Peyer's patch (tissue), 4 donors: Measurements from ENCODE around the gene NHERF1. TPM values are rescaled to one million over a fixed set of nuclear protein-coding genes. Genes with fewer than 3 reads are reported as not detected.
A peak's percentile ranks its signal among the peaks of the same experiment; 100 is the strongest.

ENCODE experiments used
- DNase-seq, 3 donors: peaks; one replicate each; pipeline ENCODE4 v3.0.0-alpha.2; 2017 to 2019
- H3K27ac ChIP-seq, 4 donors: fragments of 200-600 bp; sonication (generic); one replicate each; pipeline ENCODE4 v1.5.1; 2016 to 2019
- H3K27me3 ChIP-seq, 2 donors: fragments of 200-600 bp; sonication (generic); one replicate each; pipeline ENCODE4 v1.5.1; 2019
- H3K36me3 ChIP-seq, 3 donors: fragments of 200-600 bp; sonication (generic); one replicate each; pipeline ENCODE4 v1.5.1; 2016 to 2019
- H3K4me1 ChIP-seq, 4 donors: fragments of 200-600 bp; sonication (generic); one replicate each; pipeline ENCODE4 v1.5.1; 2016 to 2019
- H3K4me3 ChIP-seq, 4 donors: fragments of 200-600 bp; sonication (generic); 1 replicate in 3 of 4; 2 replicates in 1 of 4; pipeline ENCODE4 v1.5.1; 2016 to 2019; ENCODE audit warnings: mild to moderate bottlenecking in 1 of 4
- H3K9me3 ChIP-seq, 4 donors: fragments of 200-600 bp; sonication (generic); one replicate each; pipeline ENCODE4 v1.5.1; 2016 to 2019; ENCODE audit warnings: mild to moderate bottlenecking in 1 of 4
- POLR2A ChIP-seq, 2 donors: fragments of 450-650 bp; IDR thresholded peaks; one replicate each; pipeline ENCODE4 v1.5.1; 2017; ENCODE audit warnings: antibody characterized with exemption in 2 of 2, mild to moderate bottlenecking in 2 of 2, moderate library complexity in 2 of 2
- total RNA-seq, 4 donors: library from RNA; depleted of rRNA; stranded (reverse); fragments of >200 nt; gene quantifications; one replicate each; pipeline ENCODE4 v1.1.0, GENCODE V29; 2016
- TF ChIP-seq, protein P1 (sequence below), 6 experiments: fragments of 450-650 bp in 4 of 6; fragments of 200-600 bp in 2 of 6; sonication (generic) in 1 of 6; IDR thresholded peaks; one replicate each; pipeline ENCODE4 v1.5.1; 2017 to 2019; ENCODE audit warnings: antibody characterized with exemption in 6 of 6, mild to moderate bottlenecking in 3 of 6, moderate library complexity in 1 of 6

Gene NHERF1
- total RNA-seq, 4 donors from 2014 or later = 121 to 600 (median 488) TPM

DNA sequence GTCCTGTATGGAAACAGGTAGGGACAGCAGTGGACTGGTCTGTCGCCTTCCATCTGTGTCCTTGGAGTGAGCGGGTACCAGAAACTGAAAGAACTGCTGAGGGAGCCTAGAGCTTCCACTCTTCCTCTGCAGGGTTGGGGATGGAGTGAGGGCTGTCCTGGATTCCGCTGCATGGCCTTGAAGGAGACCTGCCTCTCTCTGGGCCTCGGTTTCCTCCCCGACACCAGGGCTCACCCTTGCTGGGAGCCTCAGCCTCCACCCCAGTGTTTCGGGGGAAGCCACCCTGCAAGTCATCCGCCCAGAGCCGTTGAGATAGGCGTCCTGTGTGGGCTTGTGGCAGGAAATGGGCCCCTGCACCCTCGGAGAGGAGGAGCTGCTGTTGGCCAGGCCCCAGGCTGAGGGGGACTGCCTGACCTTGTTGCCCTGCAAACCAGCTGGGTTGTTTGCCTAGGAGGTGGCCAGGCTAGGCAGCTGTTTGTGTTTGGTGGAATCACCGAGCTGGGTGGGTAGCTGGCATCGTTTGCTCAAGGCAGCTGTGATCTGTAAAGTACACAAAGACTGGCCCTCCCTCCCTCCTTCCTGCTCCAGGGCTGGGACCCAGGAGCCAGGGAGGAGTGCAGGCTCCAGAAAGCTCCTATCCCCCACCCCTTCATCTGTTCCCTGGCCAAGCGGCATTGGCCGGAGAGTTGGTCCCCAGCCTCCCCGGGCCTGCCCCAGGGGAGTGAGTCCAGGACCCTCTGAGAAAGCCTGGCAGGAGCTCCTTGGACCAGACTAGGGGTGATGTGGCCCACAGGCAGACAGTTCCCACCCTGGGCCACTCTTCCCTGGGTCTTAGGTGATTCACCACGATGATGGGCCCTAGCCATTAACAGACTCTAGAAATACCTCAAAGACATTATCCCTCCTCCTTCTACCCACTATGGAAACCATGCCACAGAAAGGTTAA is 10.1 kb upstream of the NHERF1 start:
- peak; percentile 70 to 91 (median 85) for DNase-seq
- TF ChIP-seq, protein P1, sequence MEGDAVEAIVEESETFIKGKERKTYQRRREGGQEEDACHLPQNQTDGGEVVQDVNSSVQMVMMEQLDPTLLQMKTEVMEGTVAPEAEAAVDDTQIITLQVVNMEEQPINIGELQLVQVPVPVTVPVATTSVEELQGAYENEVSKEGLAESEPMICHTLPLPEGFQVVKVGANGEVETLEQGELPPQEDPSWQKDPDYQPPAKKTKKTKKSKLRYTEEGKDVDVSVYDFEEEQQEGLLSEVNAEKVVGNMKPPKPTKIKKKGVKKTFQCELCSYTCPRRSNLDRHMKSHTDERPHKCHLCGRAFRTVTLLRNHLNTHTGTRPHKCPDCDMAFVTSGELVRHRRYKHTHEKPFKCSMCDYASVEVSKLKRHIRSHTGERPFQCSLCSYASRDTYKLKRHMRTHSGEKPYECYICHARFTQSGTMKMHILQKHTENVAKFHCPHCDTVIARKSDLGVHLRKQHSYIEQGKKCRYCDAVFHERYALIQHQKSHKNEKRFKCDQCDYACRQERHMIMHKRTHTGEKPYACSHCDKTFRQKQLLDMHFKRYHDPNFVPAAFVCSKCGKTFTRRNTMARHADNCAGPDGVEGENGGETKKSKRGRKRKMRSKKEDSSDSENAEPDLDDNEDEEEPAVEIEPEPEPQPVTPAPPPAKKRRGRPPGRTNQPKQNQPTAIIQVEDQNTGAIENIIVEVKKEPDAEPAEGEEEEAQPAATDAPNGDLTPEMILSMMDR (IDR thresholded peaks at IDR 0.05) = no peak
- H3K27me3 ChIP-seq = peaks cover 0 to 6% of the 10 kb centered on the region in 2 donors
- H3K4me1 ChIP-seq = peaks cover 3 to 46% (median 28%) of the 10 kb centered on the region in 4 donors
- no peaks in the 10 kb centered on the region for H3K36me3 ChIP-seq
- no peaks in the 10 kb centered on the region for H3K9me3 ChIP-seq
- peak overlapping the region; percentile 47 to 60 (median 50) for H3K4me3 ChIP-seq
- peak overlapping the region; percentile 39 to 82 (median 76) for H3K27ac ChIP-seq

GRCh38 chr17:74739227-74739831 is 9.1 kb upstream of the NHERF1 start:
- Histone ChIP-seq H3K9me3 (no peaks in the 10 kb centered on the region), H3K4me1 (peaks cover 3 to 51% (median 35%) of the 10 kb centered on the region in 4 donors), H3K4me3 (no peak overlapping the region), H3K27ac (peak overlapping the region in 2 of 4 donors; percentile 75 to 82), H3K27me3 (peaks cover 0 to 6% of the 10 kb centered on the region in 2 donors), H3K36me3 (no peaks in the 10 kb centered on the region)
- TF ChIP-seq, protein P1 (IDR thresholded peaks at IDR 0.05) = no peak
- no peak for TF ChIP-seq POLR2A (IDR thresholded peaks at IDR 0.05)
- peak in 2 of 3 donors; percentile 36 to 45 for DNase-seq

DNA sequence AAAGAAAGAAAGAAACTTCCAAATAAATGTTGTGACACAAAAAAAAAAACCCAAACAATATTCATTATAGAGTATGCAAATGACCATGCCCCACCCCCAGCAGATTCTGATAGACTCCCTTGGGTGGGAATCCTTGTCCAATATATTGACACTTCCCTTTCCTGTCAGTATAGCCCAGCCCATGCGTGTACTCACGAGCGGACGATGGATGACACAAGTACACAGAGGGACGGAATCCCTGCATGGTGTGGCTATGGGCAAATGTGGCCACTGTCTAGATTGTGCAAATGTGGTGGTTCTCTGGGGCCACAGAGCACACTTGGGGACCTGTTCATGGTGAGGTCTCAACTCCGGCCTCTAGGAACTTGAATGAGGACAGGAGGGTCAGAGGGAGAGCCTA is 8.3 kb upstream of the NHERF1 start:
- DNase-seq = no peak
- Histone ChIP-seq H3K36me3 (no peaks in the 10 kb centered on the region), H3K4me1 (peaks cover 3 to 55% (median 41%) of the 10 kb centered on the region in 4 donors), H3K9me3 (no peaks in the 10 kb centered on the region), H3K27ac (peak overlapping the region in 1 of 4 donors; percentile 82), H3K27me3 (peaks cover 0 to 6% of the 10 kb centered on the region in 2 donors), H3K4me3 (no peak overlapping the region)
- TF ChIP-seq, protein P1 (IDR thresholded peaks at IDR 0.05) = no peak
- TF ChIP-seq POLR2A (IDR thresholded peaks at IDR 0.05) = no peak

DNA sequence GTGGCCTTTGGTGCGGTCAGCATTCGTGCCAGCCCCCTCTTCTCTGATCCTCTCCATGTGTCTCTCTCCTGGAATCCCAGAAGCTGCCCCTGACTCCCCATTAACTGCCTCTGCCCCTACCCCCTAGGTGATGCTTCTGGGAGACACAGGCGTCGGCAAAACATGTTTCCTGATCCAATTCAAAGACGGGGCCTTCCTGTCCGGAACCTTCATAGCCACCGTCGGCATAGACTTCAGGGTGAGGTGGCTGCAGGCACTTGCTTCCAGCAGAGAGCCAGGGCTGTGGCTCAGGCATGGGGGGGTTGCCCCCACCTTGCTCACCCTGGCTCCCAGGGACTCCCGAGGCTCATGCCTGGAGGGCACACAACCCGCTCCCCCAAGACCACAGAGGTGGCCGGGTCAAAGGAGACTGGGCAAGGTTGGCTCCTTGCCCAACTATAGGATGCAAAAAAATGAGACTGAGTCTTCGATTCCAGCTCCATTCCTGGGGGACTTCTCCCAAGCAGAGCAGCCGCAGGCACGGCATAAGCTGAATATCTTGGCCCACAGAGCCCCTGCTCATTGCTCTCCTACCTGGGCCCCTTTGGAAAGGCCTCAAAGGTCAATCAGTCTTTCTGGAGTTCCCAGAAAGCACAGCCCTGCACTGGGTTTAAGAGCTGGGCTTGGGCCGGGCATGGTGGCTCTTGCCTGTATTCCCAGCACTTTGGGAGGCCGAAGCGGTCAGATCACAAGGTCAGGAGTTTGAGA is 7.6 kb upstream of the NHERF1 start:
- TF ChIP-seq, protein P1 (IDR thresholded peaks at IDR 0.05) = no peak
- no peak for TF ChIP-seq POLR2A (IDR thresholded peaks at IDR 0.05)
- Histone ChIP-seq H3K27ac (peak overlapping the region in 1 of 4 donors; percentile 82), H3K4me3 (no peak overlapping the region), H3K27me3 (peaks cover 0 to 6% of the 10 kb centered on the region in 2 donors), H3K9me3 (no peaks in the 10 kb centered on the region), H3K4me1 (peaks cover 3 to 59% (median 44%) of the 10 kb centered on the region in 4 donors), H3K36me3 (no peaks in the 10 kb centered on the region)
- peak in 1 of 3 donors; percentile 43 for DNase-seq

DNA sequence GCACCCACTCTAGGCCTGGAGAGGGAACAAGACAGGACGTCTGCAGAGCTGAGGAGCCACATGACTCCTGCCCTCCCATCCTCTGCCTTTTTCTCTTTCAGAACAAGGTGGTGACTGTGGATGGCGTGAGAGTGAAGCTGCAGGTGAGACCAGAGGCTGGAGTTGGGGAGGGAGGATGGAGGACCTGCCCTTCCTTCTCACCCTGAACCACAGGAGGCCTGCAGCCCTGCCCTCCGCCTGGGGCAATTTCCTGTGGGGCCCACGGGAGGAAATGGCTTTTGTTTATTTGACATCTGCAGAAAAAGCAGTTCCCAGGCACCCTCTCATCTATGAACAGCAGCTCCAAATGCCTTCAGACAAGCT is 6.3 kb upstream of the NHERF1 start:
- Histone ChIP-seq H3K27ac (peak overlapping the region in 3 of 4 donors; percentile 53 to 82 (median 57)), H3K9me3 (no peaks in the 10 kb centered on the region), H3K4me3 (no peak overlapping the region), H3K27me3 (peaks cover 0 to 6% of the 10 kb centered on the region in 2 donors), H3K36me3 (no peaks in the 10 kb centered on the region), H3K4me1 (peaks cover 0 to 59% (median 45%) of the 10 kb centered on the region in 4 donors)
- no peak for TF ChIP-seq POLR2A (IDR thresholded peaks at IDR 0.05)
- TF ChIP-seq, protein P1 (IDR thresholded peaks at IDR 0.05) = no peak
- DNase-seq = peak; percentile 55 to 90 (median 87)
